ENCODE data around the gene CACNA1D.

The CACNA1D gene

GRCh38 chr3:53863145-53863544, 368.7 kb downstream of the CACNA1D start:
- no peak for DNase-seq
